ENCODE measurements around the gene RBMS1.

- TF ChIP-seq CTCF (conservative IDR thresholded peaks at IDR 0.05; ENCODE audit: low read length) (no peak), EZH2phosphoT487 (IDR thresholded peaks at IDR 0.05; ENCODE audit: borderline replicate concordance) (no peak)
Measured at GRCh38 chr2:160515120-160515519, 21.5 kb upstream of the RBMS1 start.
